OCI-M1 (cell line): Measurements from ENCODE around the gene FBXO4.

Source experiments
- DNase-seq: peaks from one replicate; lab custom pipeline; 2025; lab: John Stamatoyannopoulos, UW

Gene FBXO4, protein sequence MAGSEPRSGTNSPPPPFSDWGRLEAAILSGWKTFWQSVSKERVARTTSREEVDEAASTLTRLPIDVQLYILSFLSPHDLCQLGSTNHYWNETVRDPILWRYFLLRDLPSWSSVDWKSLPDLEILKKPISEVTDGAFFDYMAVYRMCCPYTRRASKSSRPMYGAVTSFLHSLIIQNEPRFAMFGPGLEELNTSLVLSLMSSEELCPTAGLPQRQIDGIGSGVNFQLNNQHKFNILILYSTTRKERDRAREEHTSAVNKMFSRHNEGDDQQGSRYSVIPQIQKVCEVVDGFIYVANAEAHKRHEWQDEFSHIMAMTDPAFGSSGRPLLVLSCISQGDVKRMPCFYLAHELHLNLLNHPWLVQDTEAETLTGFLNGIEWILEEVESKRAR

DNA sequence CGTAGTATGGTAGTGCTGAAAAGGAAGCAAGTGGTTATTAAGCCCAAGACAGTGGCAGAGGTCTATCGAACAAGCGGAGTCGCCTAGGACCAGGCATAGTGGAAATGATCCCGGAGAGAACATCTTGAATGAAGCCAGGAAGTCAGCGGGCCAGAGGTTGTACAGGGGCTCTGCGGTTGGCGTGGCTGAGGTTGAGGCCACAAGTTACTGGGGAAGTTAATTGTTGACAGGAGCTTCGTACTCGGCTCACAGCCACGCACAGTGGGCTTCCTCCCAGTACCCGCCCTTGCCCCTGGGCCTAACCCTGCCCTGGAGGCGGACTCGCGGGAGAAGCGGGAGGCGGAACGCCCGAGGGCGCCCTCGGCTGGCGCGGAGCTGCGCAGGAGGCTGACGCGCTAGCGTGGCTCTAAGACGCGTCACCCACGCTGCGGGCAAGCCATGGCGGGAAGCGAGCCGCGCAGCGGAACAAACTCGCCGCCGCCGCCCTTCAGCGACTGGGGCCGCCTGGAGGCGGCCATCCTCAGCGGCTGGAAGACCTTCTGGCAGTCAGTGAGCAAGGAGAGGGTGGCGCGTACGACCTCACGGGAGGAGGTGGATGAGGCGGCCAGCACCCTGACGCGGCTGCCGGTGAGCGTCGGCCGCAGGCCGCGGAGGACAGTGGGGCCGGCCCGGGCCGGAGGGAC, at the start of gene FBXO4:
FBXO4 (plus strand) TSS at position 410 of the 683 bp plus-strand sequence; CDS start at position 439, 29 bp downstream.
- peak; percentile 93 for DNase-seq

GRCh38 chr5:41876678-41877077, 48.4 kb upstream of the FBXO4 start:
- DNase-seq: no peak

- no peak for DNase-seq
These were observed 47.7 kb upstream of the FBXO4 start for GRCh38 chr5:41877408-41877807.

- DNase-seq: no peak
These were observed 46.9 kb upstream of the FBXO4 start for GRCh38 chr5:41878173-41878572.

DNA sequence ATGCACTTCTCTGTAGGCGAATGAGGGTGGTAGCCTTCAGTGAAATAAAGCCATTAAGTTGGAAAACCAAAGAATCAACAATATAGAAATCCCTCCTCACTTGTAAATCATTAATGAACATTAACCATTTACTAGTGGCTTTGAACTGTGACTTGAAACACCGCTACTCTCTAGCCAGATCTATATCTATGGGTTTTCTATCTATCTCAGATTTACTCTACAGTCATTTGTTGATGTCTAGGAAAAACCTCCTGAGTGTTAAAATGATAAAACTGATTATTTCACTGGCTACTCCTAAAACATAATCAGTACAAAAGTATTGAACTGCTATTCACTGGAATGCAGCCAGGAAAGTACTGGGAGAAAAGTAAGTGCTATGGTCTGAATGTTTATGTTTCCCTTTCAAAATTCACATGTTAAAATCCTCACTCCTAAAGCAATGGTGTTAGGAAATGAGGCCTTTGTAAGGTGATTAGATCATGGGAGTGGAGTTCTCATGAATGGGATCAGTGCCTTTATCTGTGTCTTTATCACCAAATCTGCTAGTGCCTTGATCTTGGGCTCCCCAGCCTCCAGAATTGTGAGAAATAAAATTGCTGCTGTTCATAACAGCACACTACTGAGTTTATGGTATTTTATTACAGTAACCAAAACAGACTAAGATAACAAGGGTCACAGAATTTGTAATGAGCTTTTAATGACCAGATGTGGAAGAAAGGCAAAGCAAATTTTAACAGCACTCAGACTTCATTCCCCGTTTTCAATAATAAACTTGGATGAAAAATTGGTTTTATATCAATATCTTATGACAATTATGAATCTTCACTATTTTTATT, 46.2 kb upstream of the FBXO4 start:
- no peak for DNase-seq

DNA sequence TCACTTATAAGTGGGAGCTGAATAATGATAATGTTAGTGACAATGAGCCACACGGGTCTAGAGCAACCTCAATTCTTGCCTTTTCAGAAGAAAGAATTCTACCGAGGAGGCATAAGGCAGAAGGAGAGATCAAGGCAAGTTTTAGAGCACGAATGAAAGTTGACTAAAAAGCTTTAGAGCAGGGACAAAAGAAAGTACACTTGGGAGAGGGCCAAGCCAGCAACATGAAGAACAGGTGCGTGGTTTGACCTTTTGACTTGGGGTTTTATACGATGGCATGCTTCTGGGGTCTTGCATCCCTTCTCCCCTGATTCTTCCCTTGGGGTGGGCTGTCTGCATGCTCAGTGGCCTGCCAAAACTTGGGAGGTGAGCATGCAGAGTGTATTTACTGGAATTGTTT, 42.3 kb upstream of the FBXO4 start:
- DNase-seq: no peak

GRCh38 chr5:41883243-41883642, 41.8 kb upstream of the FBXO4 start:
- DNase-seq: peak; percentile 83

DNA sequence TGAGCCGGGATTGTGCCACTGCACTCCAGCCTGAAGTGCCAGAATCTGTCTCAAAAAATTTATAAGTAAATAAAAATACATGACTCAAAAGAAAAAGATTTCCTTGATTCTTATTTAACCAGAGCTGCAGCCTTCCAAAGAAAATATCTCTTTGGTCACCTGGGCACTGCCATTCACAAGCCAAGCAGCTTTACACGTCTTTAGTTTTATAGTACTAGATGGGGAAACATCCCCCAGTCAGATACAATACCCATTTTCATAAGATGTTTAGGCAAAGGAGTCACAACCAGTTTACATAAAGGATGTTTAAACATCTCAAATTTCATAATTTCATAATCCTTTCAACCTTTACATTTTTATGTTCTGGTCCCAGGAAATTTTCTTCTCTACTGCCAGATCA, 41.1 kb upstream of the FBXO4 start:
- DNase-seq: no peak

GRCh38 chr5:41885286-41885685, 39.8 kb upstream of the FBXO4 start:
- peak; percentile 11 for DNase-seq

- DNase-seq: peak; percentile 89
These were observed 33.9 kb upstream of the FBXO4 start for GRCh38 chr5:41891066-41891707.

GRCh38 chr5:41892031-41892430, 33.0 kb upstream of the FBXO4 start:
- DNase-seq: no peak

- DNase-seq: peak; percentile 50
These were observed 31.8 kb upstream of the FBXO4 start for GRCh38 chr5:41893074-41893851.

GRCh38 chr5:41896230-41896629, 28.9 kb upstream of the FBXO4 start:
- peak; percentile 38 for DNase-seq

DNA sequence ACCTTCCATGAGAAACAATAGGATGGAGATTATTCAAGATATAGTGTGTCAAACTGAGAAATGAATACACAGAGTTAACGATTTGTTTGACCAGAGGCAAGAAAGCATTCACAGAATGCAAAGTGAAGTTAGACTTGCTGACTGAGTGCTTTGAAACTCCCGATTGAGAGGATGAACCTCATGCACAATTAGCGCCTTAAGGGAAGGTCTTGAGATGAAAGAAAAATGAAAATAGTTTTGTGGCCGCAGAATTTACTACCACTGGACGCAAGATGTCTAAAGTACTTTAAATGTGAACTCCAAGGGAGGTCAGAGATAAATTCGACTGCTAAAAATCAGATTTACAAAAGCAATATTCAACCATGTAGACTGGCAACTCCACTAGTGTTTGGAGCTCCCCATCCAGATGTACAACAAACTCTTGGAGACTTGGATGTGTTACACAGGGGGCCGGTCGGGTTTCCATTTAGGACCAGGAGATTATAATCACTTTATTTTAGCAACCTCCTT, 21.6 kb upstream of the FBXO4 start:
- no peak for DNase-seq

- DNase-seq: peak; percentile 99
These were observed 20.9 kb upstream of the FBXO4 start, which contains the start of gene RIMOC1 for GRCh38 chr5:41903892-41904799. TSS of gene RIMOC1 (plus strand) at chr5:41904344. CDS start at chr5:41904368, 24 bp downstream.

GRCh38 chr5:41906151-41906550, 18.9 kb upstream of the FBXO4 start:
- DNase-seq: no peak

DNA sequence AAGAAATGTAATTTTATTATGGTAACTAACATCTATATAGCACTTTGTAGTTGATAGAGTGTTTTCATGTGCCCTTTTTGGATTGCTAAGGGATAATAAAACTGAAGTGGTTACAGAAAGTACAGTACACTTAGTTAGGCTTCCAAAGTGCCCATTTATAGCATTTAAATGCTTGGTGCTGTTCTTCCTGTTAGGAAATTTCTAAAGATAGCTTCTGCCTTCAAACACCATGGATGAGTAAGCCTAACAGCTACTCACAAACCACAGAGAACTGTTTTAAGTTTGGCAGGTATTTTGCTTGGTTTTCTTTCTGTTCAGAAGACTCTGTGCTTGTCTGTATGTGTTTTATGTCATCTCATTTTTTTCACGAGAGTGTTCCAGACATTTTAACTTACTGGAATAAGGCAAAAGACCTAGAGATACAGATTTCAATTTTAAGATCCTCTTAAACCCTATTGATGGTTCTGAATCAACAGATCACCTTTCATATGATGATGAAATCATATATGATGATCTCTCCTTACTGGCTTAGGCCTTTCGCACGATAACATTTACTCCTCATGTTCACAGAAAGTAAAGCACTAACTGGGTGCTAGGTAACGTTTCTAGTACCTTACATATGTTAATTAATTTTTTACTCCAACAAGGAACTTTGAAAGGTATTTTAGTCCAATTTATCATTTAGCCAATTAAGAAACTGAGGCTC, 16.6 kb upstream of the FBXO4 start:
- no peak for DNase-seq

- DNase-seq: no peak
These were observed 7.0 kb upstream of the FBXO4 start for GRCh38 chr5:41918105-41918504.

GRCh38 chr5:41921166-41921565, 3.9 kb upstream of the FBXO4 start:
- DNase-seq: no peak
